ENCODE results near the gene CCR2.
"Not testable (repeated sequence)": the region's sequence is repeated elsewhere in the genome, so short reads cannot be mapped to it uniquely, and the experiment has no call there.

Gene CCR2

DNA sequence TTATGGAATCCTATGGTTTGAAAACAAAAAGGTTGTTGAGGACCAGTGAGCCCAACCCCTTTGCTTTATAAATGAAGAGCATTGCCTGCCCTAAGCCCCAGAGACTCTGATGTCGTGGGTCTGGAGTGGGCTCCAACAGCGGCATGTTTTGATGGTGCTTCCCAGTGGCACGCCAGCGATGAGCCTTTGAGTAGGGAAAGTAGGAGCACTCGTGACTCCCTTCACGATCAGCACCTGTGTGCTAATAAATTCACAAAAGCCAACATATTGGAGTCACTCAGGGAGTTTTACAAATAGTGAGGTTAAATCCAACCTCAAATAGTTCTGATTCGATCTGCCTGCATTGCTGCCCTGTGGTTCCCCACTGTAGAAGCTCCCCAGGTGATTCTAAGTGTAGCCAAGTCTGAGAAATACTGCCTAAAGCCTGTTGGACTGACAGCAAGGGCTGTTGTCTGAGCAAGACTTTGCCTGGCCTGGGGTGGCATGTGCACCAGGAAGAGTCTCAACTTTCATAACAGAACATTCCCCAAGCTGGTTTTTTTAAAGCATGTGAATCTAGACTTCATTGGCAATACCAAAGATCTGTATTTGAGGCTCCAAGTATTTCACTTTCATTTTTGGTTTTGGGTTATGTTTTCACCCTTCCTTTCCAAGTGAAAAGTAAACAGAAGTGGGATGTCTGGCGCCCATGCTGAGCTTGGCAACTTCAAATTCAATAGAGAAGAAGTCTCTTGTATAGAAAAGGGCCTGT, 26.7 kb downstream of the CCR2 start:
- no peak for DNase-seq

DNA sequence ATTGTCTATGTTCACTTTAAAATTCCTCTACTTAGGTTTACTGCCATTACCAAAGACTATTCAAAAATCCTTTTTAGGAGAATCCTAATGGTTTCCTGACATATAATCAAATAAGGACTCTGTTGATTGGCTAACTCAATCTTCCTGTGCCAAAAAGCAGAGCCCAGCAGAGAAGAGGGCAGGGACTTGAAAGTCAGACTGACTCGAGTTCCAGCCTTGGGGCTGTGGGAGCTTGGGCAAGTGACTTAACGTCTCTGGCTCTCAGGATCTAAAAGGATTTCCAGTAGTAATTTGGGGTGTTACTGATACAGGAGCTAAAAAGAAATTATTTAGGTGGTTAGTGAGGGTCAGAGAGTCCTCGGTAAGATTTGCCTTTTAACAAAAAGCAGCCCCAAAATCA, 27.7 kb downstream of the CCR2 start:
- DNase-seq: no peak

DNA sequence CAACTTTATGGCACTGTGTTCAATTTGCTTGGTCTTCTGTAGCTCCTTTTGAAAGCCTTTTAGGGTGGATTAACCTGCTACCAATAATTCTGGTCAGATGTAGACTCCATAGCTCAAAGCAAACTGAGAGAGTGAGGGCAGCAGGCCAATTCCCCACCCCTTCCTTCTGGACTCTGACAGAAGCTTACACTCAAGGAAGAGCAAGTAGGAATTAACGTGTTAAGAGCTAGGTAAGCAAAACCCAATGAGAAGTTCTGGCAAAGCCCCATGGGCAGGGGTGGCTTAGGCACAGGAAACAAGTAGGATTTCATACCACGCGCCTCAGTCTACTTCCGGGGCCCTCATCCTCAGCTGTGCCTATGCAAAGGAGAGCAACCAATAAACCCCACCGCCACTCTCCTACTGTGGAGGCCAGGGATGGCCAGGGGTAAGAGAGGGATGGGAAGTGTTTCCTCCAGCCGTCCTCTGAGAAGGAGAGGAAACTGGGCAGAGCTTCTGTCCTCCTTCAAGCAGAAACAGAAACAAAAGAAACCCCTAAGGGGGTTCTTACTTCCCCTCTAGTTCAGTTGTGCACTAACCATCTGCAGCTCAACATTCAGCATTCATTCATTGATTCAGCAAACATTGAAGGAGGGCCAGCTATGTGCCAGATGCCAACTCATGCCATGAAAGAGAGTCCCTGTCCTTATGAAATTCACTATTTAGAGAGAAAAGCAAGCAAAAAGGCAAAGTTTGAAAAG, 29.5 kb downstream of the CCR2 start:
- no peak for DNase-seq

DNA sequence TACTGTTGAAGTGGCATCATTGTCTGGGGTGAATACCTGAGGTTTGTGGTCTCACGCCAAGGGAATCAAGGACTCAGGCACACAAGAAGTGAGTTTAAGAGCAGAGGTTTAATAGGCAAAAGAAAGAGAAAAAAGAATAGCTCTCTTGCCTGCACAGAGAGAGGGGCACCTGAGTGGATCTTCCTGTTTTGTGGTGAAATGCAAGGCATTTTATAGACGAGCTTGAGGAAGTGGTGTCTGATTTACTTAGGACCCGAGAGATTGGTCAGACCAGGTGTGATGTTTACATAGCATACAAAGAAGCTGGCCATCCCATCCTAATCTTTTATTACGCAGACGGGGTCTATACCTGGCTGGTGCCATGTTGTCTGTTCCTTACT, 30.0 kb downstream of the CCR2 start:
- DNase-seq: no peak

DNA sequence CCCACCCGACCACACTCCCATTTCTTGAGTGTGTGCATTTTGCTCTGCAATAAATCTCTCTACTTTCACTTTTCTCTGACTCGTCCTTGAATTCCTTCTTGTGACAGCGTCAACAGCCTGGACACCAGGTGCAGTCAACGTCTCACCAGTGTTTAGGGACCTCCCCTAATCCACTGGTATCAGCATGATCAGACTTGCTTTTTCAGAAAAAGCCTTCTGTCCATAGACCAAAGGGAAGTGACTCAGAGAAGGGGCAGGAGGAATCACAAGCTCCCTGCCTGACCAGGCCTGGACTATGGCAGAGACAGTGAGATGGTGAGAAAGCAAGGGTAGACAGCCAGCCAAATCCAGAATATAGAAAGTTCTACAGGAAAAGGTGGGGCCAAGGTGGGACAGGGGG, 32.3 kb downstream of the CCR2 start:
- DNase-seq: no peak

DNA sequence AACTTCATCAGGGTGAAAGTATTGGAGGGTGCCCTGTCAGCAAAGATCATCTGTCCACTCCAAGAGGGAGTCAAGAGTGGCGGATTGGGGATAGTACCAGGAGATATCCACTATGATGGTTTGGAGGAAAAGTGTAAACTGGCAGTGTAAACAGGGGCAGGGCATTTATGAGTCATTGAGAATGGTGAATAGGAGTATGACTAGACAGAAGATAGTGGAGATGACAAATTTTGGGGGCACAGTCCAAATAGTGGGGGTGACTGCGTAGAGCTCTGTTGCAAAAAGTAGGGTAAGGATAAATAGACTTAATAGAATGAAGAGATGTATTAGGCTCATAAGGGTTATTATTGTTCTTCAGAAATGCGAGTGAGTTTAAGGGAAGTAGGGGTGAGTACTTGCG, 34.9 kb downstream of the CCR2 start:
- not testable (repeated sequence) for DNase-seq

DNA sequence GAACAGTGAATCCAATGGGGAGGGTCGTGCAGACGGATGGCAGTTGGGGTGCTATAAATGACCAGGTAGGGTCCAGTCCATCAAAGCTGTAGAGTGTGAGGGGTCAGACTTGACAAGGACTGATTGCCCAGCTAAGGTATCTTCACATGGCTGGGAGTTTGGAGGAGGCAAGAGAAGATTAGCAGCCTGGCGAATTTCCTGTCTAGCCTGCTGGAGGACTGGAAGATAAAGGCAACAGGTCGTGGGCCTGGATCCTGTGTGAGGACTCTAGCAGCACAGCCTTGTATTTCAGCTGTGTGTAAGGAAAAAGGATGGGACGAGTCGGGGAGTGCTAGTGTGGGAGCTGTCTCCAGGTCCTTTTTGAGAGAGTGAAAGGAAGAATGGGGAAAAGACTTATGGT, 35.4 kb downstream of the CCR2 start:
- DNase-seq: no peak

DNA sequence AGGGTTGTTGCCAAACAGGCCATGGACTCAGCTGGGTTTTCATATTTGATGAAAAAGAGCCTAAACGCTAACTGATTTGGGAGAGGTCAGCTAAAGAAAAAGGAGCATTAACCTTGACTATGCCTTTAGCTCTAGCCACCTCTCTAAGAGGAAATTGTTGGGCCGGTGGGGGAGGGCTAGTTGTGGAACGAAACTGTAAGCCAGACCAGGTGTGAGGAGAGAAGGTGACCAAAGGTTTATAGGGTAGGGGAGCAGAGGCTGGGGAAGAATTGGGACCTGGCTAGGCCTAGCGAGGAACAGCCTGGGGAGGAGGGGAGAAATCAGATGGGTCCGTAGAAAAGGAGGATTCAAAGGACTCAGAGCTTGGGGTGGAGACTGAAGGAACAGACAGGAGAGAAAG, 37.6 kb downstream of the CCR2 start:
- not testable (repeated sequence) for DNase-seq

DNA sequence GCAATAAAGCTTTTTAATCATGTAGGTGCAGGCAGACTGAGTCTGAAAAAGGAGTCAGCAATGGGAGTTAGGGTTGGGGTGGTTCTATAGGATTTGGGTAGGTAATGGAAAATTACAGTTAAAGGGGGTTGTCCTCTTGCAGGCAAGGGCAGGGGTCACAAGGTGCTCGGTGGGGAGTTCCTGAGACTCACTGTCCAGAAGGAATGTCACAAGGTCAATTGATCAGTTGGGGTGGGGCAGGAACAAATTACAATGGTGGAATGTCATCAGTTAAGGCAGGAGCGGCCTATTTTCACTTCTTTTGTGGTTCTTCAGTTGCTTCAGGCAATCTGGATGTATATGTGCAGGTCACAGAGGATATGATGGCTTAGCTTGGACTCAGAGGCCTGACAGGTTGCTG, 39.1 kb downstream of the CCR2 start:
- no peak for DNase-seq

DNA sequence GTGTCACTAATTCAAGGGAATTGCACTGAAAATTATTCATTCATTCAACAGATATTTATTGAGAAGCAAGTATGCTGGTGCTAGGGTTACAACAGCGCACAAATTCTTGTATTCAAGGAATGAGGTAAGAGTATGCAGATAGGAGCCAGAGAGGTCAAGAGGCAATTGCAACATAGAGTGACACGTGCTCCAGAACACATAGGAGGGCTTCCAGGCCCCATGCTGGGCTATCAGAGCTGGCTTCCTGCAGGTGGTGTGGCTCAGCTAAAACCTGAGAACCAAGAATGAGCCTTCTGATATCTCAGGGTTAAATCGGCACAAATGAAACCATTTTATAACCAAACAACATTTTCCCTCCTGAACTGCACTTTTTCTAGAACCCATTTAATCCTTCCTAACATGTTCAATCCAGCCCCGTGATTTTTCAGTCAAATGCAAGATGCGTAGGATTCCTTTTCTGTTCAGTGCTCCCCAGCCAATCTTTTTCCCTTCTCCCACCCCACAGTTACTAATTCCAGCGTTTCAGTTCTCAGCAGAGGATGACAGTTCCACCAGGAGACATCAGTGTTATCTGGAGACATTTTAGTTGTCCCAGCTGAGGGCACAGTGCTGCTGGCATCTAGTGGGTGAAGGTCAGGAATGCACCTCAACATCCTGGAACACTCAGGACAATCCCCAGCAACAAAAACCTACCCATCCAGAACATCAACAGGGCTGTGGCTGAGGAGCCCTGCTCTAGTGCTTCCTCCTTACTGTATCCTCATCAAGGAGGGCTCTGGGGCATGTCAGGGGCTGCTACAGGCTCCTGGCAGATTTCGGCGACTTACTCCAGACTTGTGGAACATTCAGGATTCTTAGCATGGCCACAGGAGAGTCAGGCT, 39.9 kb downstream of the CCR2 start:
- no peak for DNase-seq

DNA sequence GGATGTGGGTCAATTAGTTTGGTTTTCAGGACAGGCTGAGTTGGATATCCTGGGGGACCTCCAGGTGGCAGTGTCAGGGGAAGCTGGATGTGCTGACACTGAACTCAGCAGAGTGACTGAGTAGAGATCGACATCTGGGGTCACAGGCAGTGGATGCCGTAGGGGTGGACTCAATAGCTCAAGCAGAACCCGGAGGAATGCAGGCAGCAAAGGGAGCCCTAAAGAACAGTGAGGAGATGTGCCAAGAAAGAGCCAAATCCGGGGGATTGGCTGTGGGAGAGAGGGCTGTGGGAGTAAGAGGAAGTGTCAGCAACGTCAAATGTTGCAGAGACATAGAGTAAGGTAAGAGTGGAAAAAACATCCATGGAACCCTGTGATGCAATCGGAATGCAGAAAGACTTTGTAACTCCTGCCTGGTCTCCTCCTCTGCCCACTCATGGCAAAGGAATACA, 41.3 kb downstream of the CCR2 start:
- no peak for DNase-seq

DNA sequence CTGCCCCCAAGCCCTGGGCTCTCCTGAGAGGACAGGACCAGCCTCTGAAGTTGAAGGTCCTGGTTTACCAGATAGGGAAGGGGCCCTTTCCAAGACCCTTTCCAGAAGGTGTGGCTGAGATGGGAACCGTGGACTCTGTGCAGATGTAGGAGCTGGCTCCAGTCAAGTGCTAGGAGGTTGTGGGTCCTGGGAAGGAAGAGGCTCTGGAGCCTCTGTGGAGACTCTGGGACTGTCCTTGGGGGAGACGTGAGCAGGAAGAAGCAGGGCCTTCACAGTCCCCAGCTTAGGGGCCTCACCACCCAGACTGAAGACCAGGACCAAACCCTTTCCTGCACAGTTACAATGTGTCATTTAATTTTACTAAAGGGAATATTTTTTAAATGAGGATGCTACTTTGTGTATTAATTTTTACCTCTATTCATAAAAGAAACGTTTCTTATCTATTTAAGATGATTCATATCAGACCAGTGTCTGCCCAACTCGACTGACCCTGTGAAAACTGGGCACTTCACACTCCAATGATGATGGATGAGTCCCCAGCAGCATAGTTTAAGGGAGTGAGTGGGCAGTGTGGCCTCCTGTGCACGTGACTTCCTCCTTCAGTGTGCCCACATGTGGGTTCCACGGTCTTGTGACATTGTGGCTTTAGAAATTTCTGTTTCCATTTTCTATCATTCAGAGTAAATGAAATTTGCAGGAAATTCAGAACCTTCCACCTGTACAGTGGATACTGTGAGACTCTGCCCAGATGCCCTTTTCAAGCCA, 42.0 kb downstream of the CCR2 start:
- DNase-seq: no peak

DNA sequence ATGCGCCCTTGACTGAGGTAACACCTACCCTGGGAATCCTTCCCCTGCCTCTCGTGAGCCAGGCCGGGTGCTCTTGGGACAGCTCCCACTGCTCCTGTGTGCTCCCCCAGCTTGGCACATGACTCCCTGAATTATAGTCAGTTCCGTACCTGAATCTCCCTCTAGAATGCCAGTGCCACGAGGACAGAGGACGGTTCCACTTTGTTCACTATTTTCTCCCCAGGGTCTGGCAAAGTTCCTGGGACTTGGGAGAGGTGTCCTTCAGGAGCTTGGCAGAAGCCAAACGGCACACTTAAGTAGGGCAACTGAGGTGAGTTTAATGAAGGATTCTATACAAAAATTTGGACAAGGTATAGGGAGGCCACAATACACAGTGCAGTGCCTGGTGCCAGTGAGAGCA, 43.2 kb downstream of the CCR2 start:
- no peak for DNase-seq

DNA sequence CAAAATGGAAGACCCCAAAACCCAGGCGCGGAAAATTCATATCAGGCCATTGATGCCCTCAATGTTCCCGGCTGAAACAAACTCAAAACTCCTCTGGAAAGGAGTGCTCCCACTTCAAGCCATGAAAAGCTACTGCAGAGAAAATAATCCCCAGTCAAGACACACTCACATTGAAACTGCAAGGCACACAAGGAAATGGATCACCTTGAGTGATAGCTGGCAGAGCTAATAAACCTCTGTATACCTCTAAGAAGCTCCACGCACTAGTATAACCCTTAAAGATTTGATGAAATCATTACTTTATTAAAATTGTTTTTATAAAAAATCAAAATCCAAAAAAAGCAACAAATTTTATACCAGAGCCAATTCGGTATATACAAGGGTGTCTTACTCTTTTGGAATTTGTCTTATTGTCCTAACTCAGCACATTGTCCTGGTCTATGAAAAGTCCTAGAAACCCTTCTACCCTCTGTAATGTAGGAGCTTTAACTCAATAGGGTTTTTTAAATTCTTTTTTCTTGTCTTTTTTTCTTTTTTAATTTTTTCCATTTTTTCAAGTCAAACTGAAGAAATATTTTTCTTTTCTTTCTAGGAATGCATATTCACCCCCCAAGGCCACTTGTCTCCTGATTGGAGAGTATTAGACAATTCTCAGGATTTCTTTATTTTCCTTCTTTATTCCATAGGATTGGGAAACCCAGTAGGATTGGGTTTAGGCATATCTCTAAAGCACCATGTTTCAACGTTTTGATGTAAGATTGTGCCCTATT, 44.5 kb downstream of the CCR2 start:
- DNase-seq: no peak

DNA sequence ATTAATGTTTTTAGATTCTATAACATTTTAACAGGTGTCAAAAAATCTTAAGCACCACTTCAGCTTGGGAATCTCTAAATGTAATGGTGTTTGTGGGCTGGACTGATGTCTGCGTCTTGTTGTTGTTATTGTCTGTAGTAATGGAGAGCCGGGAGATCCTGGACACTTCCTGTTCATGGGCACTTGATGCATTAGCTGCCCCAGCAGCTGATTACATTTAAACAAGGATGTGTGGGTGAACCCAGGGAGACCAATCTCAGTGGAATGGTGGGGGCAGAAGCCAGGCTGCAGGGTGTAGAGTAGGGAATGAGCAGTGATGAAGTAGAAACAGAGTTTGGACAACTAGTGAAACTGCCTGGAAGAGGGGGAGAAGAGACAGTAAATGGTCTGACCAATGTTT, 45.2 kb downstream of the CCR2 start:
- no peak for DNase-seq

DNA sequence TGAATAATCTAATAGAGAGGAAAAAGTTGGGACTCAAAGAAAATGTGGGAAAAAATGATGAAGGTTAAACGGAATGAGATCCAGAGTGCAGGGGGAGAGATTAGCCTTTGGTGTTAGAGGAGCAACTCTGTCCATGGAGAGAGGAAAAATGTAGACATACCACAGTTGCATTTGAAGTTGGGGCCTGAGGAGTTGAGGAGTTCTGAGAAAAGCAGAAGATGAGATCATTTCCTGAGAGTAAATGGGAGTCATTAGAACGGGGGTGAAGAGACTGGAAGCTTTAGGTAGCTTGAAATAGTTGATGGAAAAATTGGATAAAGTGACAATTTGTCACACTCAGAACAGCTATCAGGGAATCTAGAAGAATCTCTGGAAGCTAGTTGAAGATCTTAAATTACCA, 45.6 kb downstream of the CCR2 start:
- DNase-seq: no peak

DNA sequence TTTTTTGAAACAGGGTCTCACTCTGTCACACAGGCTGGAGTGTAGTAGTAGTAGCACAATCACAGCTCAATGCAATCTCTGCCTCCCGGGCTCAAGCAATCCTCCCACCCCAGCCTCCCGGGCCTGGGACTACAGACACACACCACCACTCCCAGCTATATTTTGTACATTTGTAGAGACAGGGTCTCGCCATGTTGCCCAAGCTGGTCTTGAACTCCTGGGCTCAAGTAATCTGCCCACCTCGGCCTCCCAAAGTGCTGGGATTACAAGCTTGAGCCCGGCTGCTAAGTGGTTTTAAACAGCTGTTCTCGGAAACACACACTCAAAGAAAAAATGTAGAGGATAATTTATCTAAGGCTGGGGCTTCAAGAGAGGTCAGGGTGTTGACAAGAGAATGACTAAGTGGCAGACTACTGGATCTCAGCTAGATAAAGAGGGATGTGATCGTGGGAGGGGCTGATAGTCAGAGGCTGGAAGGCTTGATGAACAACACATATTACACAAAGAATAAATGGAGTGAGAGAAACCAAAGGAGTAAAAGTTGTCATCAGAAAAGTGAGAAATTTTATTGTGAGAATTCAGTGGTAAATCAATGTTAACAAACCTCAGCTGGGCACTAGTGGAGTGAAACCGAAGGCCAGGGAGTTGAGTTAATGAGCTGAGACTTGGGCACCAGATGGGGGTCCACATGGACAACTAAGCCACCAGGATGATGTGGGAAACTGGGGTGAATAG, 46.3 kb downstream of the CCR2 start:
- DNase-seq: no peak

DNA sequence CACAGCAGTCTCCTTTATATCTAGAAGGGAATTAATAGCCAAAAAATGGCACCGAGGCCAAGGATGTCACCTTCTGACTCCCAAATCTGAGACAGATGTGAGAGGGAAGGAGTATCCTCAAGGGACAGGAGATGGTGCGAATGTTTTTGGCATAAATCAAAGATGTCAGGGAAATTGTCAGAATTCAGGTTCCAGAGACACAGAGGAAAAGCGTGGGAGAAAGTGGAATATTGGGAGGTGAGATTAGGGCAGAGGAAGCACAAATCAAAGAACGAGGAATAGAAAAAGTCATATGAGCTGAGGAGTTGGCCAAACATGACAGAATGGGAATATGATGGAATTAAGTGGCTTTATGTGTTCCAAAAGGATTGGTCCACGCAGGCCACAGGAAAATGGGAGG, 46.9 kb downstream of the CCR2 start:
- no peak for DNase-seq

DNA sequence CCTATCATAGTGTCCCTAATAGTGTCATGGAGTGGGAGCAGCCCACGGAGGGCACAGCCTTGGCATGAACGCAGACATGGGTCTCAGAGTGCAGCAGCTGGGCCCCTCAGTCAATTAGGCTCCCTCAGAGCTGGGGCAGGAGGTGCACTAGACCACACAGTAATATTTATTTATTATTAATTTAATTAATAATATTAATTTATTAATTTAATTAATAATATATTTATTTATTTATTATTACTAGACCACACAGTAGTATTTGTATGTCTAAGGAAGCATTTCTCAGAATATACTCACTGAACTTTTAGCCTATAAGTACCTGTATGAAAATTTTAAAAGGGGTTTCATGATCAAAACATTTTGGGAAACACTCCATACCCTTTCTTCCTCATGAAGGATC, 47.7 kb downstream of the CCR2 start:
- no peak for DNase-seq

DNA sequence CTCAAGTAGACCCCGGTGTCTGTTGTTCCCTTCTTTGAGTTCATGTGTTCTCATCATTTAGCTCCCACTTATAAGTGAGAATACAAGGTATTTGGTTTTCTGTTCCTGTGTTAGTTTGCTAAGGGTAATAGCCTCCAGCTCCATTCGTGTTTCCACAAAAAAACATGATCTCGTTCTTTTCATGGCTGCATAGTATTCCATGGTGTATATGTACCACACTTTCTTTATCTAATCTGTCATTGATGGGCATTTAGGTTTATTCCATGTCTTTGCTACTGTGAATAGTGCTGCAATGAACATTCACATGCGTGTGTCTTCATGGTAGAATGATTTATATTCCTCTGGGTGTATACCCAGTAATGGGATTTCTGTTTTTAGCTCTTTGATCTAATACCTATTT, 49.0 kb downstream of the CCR2 start:
- not testable (repeated sequence) for DNase-seq

DNA sequence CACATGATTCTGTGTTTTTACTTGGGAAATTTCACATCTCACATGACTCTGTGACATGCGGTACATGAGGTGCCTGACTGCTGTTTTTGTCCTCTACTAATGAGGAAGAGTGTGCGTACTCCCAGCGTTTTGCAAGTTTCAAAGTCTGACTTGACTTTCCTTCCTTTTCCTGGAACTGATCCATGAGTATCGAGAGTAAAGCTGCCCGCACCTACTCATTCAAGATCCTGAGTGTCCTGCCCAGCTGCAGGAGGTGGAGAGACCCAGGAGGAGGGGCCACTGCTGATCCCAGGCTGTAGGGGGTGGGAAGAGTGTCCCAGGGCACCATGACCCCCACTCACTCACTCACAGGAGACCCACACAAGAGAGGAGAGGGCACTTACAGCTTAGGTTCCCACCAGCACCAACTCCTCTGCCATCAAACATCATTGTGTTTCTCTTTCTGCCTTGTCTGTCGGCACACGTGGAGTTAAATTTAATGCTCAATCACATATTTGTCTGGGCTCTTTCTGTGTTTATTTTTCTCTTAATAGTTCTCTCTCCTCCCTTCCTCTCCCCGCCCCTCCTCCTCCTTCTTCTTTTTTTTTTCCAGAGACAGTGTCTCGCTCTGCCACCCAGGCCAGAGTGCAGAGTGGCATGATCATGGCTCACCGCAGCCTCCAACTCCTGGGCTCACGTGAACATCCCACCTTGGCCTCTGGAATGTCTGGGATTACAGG, 51.5 kb downstream of the CCR2 start:
- no peak for DNase-seq
